ENCODE data around the gene ELFN1. TPM values are rescaled to one million over a fixed set of nuclear protein-coding genes. Genes with fewer than 3 reads are reported as not detected.

ELFN1 gene
- polyA plus RNA-seq, 1 of the 3 experiments (the other 2 are of a cell fraction), result 0.05 TPM

DNA sequence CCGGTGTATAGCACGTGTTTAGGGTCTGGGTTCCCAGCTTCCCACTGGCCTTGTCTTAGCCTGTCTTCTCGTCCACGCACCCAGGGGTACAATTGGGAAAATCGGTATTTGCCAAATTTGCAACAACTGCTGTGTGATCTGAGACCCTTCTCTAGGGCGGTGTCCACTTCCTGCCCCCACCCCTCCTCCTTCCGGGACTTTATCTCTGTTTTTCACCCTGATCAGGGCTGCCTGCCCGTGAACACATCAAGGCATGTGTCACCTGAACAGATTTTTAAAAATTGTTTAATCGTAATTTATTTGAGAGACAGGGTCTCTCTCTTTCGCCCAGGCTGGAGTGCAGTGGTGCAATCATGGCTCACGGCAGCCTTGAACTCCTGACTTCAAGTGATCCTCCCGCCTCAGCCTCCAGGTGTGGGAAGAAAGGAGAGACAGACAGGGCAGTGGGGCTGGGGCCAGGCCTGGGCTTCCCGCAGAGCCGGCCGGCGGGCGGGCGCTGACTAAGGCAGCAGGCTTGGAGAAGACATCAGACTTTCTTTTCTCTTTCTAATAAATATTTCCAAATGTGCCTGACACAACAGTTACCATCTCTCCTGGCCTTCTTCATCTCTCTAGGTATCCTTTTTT lies 27.5 kb downstream of the ELFN1 start:
- H3K9ac ChIP-seq, result no peak overlapping the region
- H3K4me3 ChIP-seq (ENCODE audit: low read depth in 2 of 2, low read length in 1 of 2), result no peak overlapping the region
- H3K4me2 ChIP-seq, result no peak overlapping the region
- H4K20me1 ChIP-seq (ENCODE audit: insufficient read depth), result no peaks in the 10 kb centered on the region
- DNase-seq, result peak; percentile 9
- H3K36me3 ChIP-seq (replicated peaks in 1 of 2; ENCODE audit: control insufficient read depth in 1 of 2, insufficient read depth in 2 of 2, low read length in 1 of 2), result no peaks in the 10 kb centered on the region
- no peak overlapping the region for H2AFZ ChIP-seq (ENCODE audit: low read depth)
- WGBS (ENCODE audit: low lambda C conversion rate), result 67% methylated on average over 18 of the region's 18 CpGs
- ChIA-PET POLR2A (no interaction called here), CTCF (interaction anchor here (1.4 kb wide), 1 partner anchor 119 kb away, joined by 3 read pairs; no protein-coding TSS in a partner anchor)
- H3K4me1 ChIP-seq (ENCODE audit: control insufficient read depth in 1 of 2, insufficient read depth in 2 of 2, low read depth in 1 of 2, low read length in 1 of 2), result peaks cover 0 to 30% of the 10 kb centered on the region in 2 experiments; a peak in 1 of 4 replicates
- H3K27ac ChIP-seq (ENCODE audit: low read depth in 2 of 2, low read length in 1 of 2), result no peak overlapping the region; a peak in 1 of 4 replicates
- no peaks in the 10 kb centered on the region for H3K79me2 ChIP-seq (ENCODE audit: insufficient read depth)
- H3K9me2 ChIP-seq, result no peaks in the 10 kb centered on the region
- H3K27me3 ChIP-seq (ENCODE audit: insufficient read depth), result peaks cover 10% of the 10 kb centered on the region; the same call in 1 of the 2 replicates
- H3F3A ChIP-seq (replicated peaks; ENCODE audit: insufficient read depth), result no peaks in the 10 kb centered on the region
- TF ChIP-seq FOXJ3 (CRISPR knock-in tag; IDR thresholded peaks at IDR 0.05) (no peak), JUND (IDR thresholded peaks at IDR 0.05) (no peak), RCOR1 (IDR thresholded peaks at IDR 0.05; ENCODE audit: low read length) (no peak), NRF1 (IDR thresholded peaks at IDR 0.05; ENCODE audit: low read depth, low read length) (no peak), GATA2 (CRISPR knock-in tag; IDR thresholded peaks at IDR 0.05) (no peak), RAD21 (IDR thresholded peaks at IDR 0.05; ENCODE audit: low read length) (no peak), TCF12 (IDR thresholded peaks at IDR 0.05) (no peak), SMC3 (IDR thresholded peaks at IDR 0.05; ENCODE audit: low read depth, low read length) (no peak), EZH2phosphoT487 (IDR thresholded peaks at IDR 0.05; ENCODE audit: borderline replicate concordance, low read depth) (no peak), YY1 (IDR thresholded peaks at IDR 0.05; ENCODE audit: low read depth) (no peak), MEF2A (IDR thresholded peaks at IDR 0.05; ENCODE audit: borderline replicate concordance, low read depth) (no peak), RXRA (IDR thresholded peaks at IDR 0.05; ENCODE audit: borderline replicate concordance, low read depth) (no peak), NFIC (IDR thresholded peaks at IDR 0.05; ENCODE audit: borderline replicate concordance) (no peak)
- TF ChIP-seq, protein P1, sequence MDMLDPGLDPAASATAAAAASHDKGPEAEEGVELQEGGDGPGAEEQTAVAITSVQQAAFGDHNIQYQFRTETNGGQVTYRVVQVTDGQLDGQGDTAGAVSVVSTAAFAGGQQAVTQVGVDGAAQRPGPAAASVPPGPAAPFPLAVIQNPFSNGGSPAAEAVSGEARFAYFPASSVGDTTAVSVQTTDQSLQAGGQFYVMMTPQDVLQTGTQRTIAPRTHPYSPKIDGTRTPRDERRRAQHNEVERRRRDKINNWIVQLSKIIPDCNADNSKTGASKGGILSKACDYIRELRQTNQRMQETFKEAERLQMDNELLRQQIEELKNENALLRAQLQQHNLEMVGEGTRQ (IDR thresholded peaks at IDR 0.05; ENCODE audit: borderline replicate concordance, low read depth, low read length), result no peak
- TF ChIP-seq, protein P2, sequence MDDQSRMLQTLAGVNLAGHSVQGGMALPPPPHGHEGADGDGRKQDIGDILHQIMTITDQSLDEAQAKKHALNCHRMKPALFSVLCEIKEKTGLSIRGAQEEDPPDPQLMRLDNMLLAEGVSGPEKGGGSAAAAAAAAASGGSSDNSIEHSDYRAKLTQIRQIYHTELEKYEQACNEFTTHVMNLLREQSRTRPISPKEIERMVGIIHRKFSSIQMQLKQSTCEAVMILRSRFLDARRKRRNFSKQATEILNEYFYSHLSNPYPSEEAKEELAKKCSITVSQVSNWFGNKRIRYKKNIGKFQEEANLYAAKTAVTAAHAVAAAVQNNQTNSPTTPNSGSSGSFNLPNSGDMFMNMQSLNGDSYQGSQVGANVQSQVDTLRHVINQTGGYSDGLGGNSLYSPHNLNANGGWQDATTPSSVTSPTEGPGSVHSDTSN (IDR thresholded peaks at IDR 0.05), result no peak
- TF ChIP-seq, protein P3, sequence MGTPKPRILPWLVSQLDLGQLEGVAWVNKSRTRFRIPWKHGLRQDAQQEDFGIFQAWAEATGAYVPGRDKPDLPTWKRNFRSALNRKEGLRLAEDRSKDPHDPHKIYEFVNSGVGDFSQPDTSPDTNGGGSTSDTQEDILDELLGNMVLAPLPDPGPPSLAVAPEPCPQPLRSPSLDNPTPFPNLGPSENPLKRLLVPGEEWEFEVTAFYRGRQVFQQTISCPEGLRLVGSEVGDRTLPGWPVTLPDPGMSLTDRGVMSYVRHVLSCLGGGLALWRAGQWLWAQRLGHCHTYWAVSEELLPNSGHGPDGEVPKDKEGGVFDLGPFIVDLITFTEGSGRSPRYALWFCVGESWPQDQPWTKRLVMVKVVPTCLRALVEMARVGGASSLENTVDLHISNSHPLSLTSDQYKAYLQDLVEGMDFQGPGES (IDR thresholded peaks at IDR 0.05; ENCODE audit: low read depth, low read length), result no peak
- TF ChIP-seq, protein P4, sequence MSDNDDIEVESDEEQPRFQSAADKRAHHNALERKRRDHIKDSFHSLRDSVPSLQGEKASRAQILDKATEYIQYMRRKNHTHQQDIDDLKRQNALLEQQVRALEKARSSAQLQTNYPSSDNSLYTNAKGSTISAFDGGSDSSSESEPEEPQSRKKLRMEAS (IDR thresholded peaks at IDR 0.05; ENCODE audit: low read depth), result no peak
- TF ChIP-seq, protein P5, sequence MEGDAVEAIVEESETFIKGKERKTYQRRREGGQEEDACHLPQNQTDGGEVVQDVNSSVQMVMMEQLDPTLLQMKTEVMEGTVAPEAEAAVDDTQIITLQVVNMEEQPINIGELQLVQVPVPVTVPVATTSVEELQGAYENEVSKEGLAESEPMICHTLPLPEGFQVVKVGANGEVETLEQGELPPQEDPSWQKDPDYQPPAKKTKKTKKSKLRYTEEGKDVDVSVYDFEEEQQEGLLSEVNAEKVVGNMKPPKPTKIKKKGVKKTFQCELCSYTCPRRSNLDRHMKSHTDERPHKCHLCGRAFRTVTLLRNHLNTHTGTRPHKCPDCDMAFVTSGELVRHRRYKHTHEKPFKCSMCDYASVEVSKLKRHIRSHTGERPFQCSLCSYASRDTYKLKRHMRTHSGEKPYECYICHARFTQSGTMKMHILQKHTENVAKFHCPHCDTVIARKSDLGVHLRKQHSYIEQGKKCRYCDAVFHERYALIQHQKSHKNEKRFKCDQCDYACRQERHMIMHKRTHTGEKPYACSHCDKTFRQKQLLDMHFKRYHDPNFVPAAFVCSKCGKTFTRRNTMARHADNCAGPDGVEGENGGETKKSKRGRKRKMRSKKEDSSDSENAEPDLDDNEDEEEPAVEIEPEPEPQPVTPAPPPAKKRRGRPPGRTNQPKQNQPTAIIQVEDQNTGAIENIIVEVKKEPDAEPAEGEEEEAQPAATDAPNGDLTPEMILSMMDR (IDR thresholded peaks at IDR 0.05), result no peak
- TF ChIP-seq, protein P6, sequence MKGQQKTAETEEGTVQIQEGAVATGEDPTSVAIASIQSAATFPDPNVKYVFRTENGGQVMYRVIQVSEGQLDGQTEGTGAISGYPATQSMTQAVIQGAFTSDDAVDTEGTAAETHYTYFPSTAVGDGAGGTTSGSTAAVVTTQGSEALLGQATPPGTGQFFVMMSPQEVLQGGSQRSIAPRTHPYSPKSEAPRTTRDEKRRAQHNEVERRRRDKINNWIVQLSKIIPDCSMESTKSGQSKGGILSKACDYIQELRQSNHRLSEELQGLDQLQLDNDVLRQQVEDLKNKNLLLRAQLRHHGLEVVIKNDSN (IDR thresholded peaks at IDR 0.05; ENCODE audit: borderline replicate concordance, low read depth), result no peak
- no peaks in the 10 kb centered on the region; the same call in 1 of the 2 replicates for H3K9me3 ChIP-seq
